PFSK-1 (cell line): Measurements from ENCODE around the gene SLC4A4.

Experiments
- POLR2AphosphoS5 ChIP-seq: IDR thresholded peaks from 2 replicates; pipeline ENCODE4 v1.6.1; 2012; ENCODE audit warnings: low read depth, mild to moderate bottlenecking, control low read depth, low read length, moderate library complexity
- REST ChIP-seq, 2 experiments: IDR thresholded peaks; 2 replicates each; pipeline versions ENCODE4 v1.6.1 to v1.8.0; 2011 to 2012; ENCODE audit warnings: low read depth in 2 of 2, low read length in 2 of 2, control low read depth in 1 of 2, inconsistent platforms in 1 of 2, mild to moderate bottlenecking in 1 of 2, moderate library complexity in 1 of 2; ENCODE audit not compliant: insufficient read depth in 1 of 2
- TAF1 ChIP-seq: IDR thresholded peaks from 2 replicates; pipeline ENCODE4 v1.6.1; 2012; ENCODE audit warnings: low read length, control low read depth, borderline replicate concordance; ENCODE audit not compliant: insufficient read depth

DNA sequence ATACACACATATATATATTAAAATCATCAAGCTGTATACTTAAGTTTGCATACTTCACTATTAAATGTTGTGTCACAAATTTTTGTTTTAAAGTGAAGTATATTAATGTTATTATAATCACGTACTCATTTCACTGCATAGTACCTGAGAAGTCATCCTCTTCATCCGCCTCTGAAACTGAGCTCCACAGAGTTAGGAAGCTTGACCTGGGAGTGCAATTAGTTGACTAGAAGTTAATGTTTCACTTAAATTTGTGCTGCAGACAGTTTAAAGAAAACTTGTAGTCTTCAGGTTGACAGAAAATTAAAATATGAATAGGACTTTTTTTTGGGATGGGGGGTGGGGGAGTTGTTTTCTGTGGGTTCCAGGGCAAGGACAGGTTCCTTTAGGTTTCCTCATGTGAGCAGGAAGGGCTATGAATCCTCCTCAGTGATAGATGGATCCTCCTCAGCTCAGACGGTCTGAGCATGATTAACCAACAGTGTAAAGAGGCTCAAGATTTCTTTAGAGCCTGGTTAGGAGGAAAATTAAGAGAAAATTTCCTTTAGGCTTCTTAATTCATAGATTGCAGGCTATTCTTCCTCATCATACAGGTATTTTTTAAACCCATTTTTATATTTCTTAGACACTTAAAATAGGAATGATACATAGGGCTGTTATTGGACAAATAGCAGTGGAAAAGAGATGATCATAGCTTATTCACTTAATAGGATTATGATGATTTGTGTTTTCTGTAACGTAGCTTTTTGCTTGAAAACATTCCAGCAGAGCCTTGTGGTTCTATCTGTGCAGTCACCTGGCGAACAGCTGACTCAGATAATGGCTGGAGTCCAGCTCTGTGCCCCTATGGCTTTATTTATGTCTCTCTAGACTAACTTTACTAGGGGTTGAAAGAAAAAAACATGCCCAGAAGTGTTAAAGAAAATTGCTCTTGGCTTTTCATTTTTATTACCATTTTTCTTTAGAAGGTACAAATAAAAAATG, 102.7 kb downstream of the SLC4A4 start:
- no peak for TF ChIP-seq POLR2AphosphoS5
- TF ChIP-seq REST (IDR thresholded peaks at IDR 0.05; ENCODE audit: insufficient read depth in 1 of 2, low read depth in 2 of 2, low read length in 2 of 2) = no peak
- no peak for TF ChIP-seq TAF1
